ENCODE data around the gene MTHFSD. TPM values are rescaled to one million over a fixed set of nuclear protein-coding genes. Genes with fewer than 3 reads are reported as not detected.

Gene MTHFSD
- total RNA-seq, 3 donors from 2014 or later (not counting 1 experiment from before 2014, with no cell fraction given), result 14.3 to 22.0 (median 16.9) TPM

- H3K4me3 Mint-ChIP-seq, result no peak overlapping the region
- no peaks in the 10 kb centered on the region for H3K36me3 Mint-ChIP-seq
- no peak overlapping the region for H3K27ac ChIP-seq (ENCODE audit: low read length)
- DNase-seq (no peak), ATAC-seq (no peak)
- H3K4me3 ChIP-seq (ENCODE audit: low read length), result no peak overlapping the region
- H3K27me3 ChIP-seq (ENCODE audit: control insufficient read depth, insufficient read depth, low read length), result no peaks in the 10 kb centered on the region
- H3K27ac Mint-ChIP-seq, result no peak overlapping the region
- peaks cover 12 to 13% of the 10 kb centered on the region in 2 donors for H3K4me1 Mint-ChIP-seq
- no peaks in the 10 kb centered on the region for H3K36me3 ChIP-seq (ENCODE audit: control insufficient read depth, insufficient read depth, low read length)
- no peaks in the 10 kb centered on the region for H3K9me3 Mint-ChIP-seq
- no peak for TF ChIP-seq CTCF (IDR thresholded peaks at IDR 0.05)
- H3K9me3 ChIP-seq (ENCODE audit: control insufficient read depth, insufficient read depth, low read length), result no peaks in the 10 kb centered on the region
- 87% methylated on average over 2 of the region's 2 CpGs for WGBS (ENCODE audit: insufficient coverage)
- peaks cover 7% of the 10 kb centered on the region for H3K4me1 ChIP-seq (ENCODE audit: control insufficient read depth, insufficient read depth, low read length)
- intact Hi-C loops (cut with micrococcal nuclease), result no loop called here
- H3K27me3 Mint-ChIP-seq (ENCODE audit: low read depth in 2 of 2), result peaks cover 18 to 37% of the 10 kb centered on the region in 2 donors
Observed at GRCh38 chr16:86601356-86601755, 46.3 kb upstream of the MTHFSD start.

- no peak overlapping the region for H3K27ac Mint-ChIP-seq
- TF ChIP-seq CTCF (IDR thresholded peaks at IDR 0.05), result no peak
Observed at GRCh38 chr16:86598607-86599565, 43.9 kb upstream of the MTHFSD start.

GRCh38 chr16:86597880-86598606 lies 43.0 kb upstream of the MTHFSD start:
- no peaks in the 10 kb centered on the region for H3K9me3 Mint-ChIP-seq
- no peak overlapping the region for H3K4me3 ChIP-seq (ENCODE audit: low read length)

More at GRCh38 chr16:86598607-86599565, 43.9 kb upstream of the MTHFSD start:
- Histone ChIP-seq H3K4me1 (ENCODE audit: control insufficient read depth, insufficient read depth, low read length) (no peaks in the 10 kb centered on the region), H3K27ac (ENCODE audit: low read length) (no peak overlapping the region), H3K27me3 (ENCODE audit: control insufficient read depth, insufficient read depth, low read length) (no peaks in the 10 kb centered on the region), H3K4me3 (ENCODE audit: low read length) (no peak overlapping the region), H3K9me3 (ENCODE audit: control insufficient read depth, insufficient read depth, low read length) (no peaks in the 10 kb centered on the region), H3K36me3 (ENCODE audit: control insufficient read depth, insufficient read depth, low read length) (no peaks in the 10 kb centered on the region)
- intact Hi-C loops (cut with micrococcal nuclease), result no loop called here
- Mint-ChIP-seq H3K4me1 (no peaks in the 10 kb centered on the region), H3K27me3 (ENCODE audit: low read depth in 2 of 2) (peaks cover 21 to 45% of the 10 kb centered on the region in 2 donors), H3K9me3 (no peaks in the 10 kb centered on the region), H3K4me3 (no peak overlapping the region), H3K36me3 (no peaks in the 10 kb centered on the region)
- WGBS (ENCODE audit: insufficient coverage), result 29% methylated on average over 18 of the region's 22 CpGs
- DNase-seq (no peak), ATAC-seq (no peak)

More at GRCh38 chr16:86597880-86598606, 43.0 kb upstream of the MTHFSD start:
- peaks cover 25 to 53% of the 10 kb centered on the region in 2 donors for H3K27me3 Mint-ChIP-seq (ENCODE audit: low read depth in 2 of 2)
- Histone ChIP-seq H3K4me1 (ENCODE audit: control insufficient read depth, insufficient read depth, low read length) (no peaks in the 10 kb centered on the region), H3K27ac (ENCODE audit: low read length) (no peak overlapping the region), H3K36me3 (ENCODE audit: control insufficient read depth, insufficient read depth, low read length) (no peaks in the 10 kb centered on the region), H3K9me3 (ENCODE audit: control insufficient read depth, insufficient read depth, low read length) (no peaks in the 10 kb centered on the region), H3K27me3 (ENCODE audit: control insufficient read depth, insufficient read depth, low read length) (peaks cover 4% of the 10 kb centered on the region)
- no peaks in the 10 kb centered on the region for H3K36me3 Mint-ChIP-seq
- no peak for DNase-seq
- no peak overlapping the region for H3K4me3 Mint-ChIP-seq
- intact Hi-C loops (cut with micrococcal nuclease), result no loop called here
- TF ChIP-seq CTCF (IDR thresholded peaks at IDR 0.05), result no peak
- H3K27ac Mint-ChIP-seq, result no peak overlapping the region
- ATAC-seq, result no peak
- 53% methylated on average over 4 of the region's 7 CpGs for WGBS (ENCODE audit: insufficient coverage)
- no peaks in the 10 kb centered on the region for H3K4me1 Mint-ChIP-seq
